WERI-Rb-1 (cell line): ENCODE measurements around the gene MAD1L1.

ENCODE experiments used
- DNase-seq: peaks from one replicate; pipeline ENCODE4 v3.0.0-alpha.2; 2020
- H3K27ac ChIP-seq: fragments of 250-450 bp; sonication (Bioruptor Pico); 2 replicates; pipeline ENCODE4 v1.5.1; 2020; ENCODE audit warnings: mild to moderate bottlenecking, moderate library complexity
- H3K27me3 ChIP-seq: fragments of 250-450 bp; sonication (Bioruptor Pico); 2 replicates; pipeline ENCODE4 v1.5.1; 2021; ENCODE audit warnings: mild to moderate bottlenecking, low read depth, moderate library complexity; ENCODE audit not compliant: insufficient read depth, severe bottlenecking
- H3K36me3 ChIP-seq: fragments of 250-450 bp; sonication (Bioruptor Pico); 2 replicates; pipeline ENCODE4 v1.5.1; 2020; ENCODE audit warnings: mild to moderate bottlenecking, moderate library complexity
- H3K4me3 ChIP-seq: 2 replicates; pipeline ENCODE4 v1.5.1; 2011; ENCODE audit warnings: low read depth, mild to moderate bottlenecking, control low read depth, low read length
- H3K9me3 ChIP-seq: fragments of 250-450 bp; sonication (Bioruptor Pico); 2 replicates; pipeline ENCODE4 v1.5.1; 2021; ENCODE audit warnings: mild to moderate bottlenecking, moderate library complexity; ENCODE audit not compliant: severe bottlenecking
- TF ChIP-seq, protein P1 (sequence below): IDR thresholded peaks from 2 replicates; pipeline ENCODE4 v1.5.1; 2011; ENCODE audit warnings: low read depth, mild to moderate bottlenecking, control low read depth, inconsistent platforms, low read length

Gene MAD1L1

DNA sequence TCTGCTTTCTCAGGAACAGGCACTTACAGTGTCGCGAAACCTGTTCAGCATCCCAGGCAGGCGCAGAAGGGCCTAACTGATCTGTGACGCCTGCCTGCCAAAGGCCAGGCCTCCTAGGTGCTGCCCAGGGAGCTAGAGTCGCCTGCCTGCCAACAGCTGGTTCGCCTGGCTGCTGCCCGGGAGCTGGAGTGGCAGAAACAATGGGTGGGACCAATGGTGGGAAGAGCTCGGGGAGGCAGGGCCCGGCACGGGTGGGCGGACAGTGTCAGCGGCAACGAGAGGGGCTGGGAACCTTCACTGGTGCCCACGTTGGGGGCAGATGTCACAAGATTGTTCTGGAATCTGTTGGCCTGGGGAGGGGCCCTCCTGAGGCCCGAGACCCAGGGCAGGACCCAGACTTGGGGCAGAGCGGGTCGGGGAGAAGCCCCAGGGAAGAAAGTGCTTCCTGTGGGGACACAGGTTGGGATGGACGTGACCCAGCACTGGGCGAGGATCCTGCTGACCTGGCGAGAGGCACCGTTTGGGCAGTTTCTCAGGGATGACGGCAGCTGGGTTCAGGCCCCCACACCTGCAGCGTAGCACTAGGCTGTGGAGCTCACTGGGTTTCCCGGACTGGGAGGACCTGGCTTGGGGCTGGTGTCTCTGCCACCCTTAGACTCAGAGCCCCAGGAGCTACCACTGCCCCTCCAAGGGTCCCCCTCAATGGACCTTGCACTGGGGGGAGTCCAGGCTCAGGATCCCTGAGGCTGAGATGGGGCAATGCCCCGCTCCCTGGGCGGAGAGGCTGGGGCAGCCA lies 380.8 kb downstream of the MAD1L1 start:
- TF ChIP-seq, protein P1, sequence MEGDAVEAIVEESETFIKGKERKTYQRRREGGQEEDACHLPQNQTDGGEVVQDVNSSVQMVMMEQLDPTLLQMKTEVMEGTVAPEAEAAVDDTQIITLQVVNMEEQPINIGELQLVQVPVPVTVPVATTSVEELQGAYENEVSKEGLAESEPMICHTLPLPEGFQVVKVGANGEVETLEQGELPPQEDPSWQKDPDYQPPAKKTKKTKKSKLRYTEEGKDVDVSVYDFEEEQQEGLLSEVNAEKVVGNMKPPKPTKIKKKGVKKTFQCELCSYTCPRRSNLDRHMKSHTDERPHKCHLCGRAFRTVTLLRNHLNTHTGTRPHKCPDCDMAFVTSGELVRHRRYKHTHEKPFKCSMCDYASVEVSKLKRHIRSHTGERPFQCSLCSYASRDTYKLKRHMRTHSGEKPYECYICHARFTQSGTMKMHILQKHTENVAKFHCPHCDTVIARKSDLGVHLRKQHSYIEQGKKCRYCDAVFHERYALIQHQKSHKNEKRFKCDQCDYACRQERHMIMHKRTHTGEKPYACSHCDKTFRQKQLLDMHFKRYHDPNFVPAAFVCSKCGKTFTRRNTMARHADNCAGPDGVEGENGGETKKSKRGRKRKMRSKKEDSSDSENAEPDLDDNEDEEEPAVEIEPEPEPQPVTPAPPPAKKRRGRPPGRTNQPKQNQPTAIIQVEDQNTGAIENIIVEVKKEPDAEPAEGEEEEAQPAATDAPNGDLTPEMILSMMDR = no peak
- no peak overlapping the region for H3K27ac ChIP-seq

DNA sequence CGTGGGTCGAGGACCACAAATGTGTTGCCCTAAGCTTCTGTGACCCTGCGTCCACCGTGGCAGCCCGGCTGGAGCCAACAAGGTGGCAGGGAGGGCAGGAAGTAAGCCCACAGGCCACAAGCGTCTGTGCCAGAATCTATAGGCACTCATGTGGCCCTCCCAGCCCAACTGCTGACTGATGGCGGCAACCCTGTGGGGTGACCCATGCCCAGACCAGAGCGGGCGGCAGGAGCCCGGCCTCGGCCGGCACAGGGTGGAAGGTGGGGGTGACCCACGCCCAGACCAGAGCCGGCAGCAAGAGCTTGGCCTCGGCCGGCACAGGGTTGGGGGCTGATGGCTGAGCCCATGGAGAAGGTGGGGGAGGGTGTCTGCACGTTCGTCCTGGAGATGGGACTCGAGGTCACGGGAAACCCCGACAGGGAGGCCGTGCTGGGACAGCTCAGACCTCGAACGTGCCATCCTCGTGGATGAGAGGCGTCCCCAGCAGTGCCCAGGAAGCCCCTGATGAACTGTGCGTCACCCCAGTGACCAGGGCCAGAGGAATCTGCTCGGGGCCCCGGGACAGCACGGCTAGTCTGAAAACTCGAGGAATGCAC lies 381.7 kb downstream of the MAD1L1 start:
- no peak overlapping the region for H3K4me3 ChIP-seq
- H3K36me3 ChIP-seq = no peaks in the 10 kb centered on the region; the same call in 1 of the 2 replicates
- DNase-seq = peak; percentile 5
- no peaks in the 10 kb centered on the region for H3K27me3 ChIP-seq
- TF ChIP-seq, protein P1 = no peak
- no peak overlapping the region for H3K27ac ChIP-seq
- no peaks in the 10 kb centered on the region for H3K9me3 ChIP-seq

More for the DNA sequence above, 380.8 kb downstream of the MAD1L1 start:
- Histone ChIP-seq H3K36me3 (no peaks in the 10 kb centered on the region; the same call in 1 of the 2 replicates), H3K4me3 (no peak overlapping the region), H3K9me3 (no peaks in the 10 kb centered on the region), H3K27me3 (no peaks in the 10 kb centered on the region)
- peak; percentile 4 for DNase-seq

DNA sequence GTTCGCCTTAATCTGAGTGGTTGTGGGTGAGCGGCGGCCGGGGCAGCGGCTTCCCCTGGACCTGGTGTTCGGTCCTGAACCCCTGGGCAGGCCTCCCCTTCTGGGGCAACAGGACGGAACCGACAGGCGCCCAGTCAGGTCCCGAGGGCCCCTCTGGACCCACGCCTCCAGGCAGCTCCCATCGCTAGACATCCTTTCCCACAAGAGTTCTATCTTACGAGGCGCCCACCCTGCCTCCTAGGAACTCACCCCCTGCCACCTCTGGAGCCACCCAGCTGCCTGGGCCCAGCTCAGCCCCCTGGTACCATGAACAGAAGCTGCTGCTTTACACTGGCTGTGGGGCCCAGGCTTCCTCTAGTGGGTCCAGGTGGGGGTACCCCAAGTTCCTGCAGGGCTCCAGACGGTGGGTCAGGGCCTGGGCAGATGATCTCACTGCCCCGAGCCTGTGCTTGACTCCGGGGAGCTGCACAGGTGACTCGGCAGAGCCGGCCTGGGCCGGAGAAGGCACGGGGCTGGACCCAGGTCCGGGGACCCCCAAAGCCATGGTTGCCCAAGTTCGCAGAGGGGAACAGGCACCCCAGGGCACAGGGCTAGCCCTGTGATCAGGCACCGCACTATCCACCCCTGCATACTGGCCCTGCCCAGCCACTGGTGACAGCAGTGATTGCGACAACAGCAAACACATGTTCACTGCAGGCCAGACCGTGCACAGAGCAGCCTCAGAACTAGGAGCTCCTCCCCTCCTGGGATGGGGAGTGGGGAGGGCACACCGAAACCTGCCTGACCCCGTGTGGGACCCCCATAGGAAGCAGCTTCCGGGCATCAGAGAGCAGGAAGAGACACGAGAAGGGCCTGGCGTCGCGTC lies 382.4 kb downstream of the MAD1L1 start:
- DNase-seq = peak; percentile 9
- Histone ChIP-seq H3K27ac (no peak overlapping the region), H3K27me3 (no peaks in the 10 kb centered on the region), H3K9me3 (no peaks in the 10 kb centered on the region), H3K36me3 (no peaks in the 10 kb centered on the region; the same call in 1 of the 2 replicates), H3K4me3 (no peak overlapping the region)
- TF ChIP-seq, protein P1 = no peak

DNA sequence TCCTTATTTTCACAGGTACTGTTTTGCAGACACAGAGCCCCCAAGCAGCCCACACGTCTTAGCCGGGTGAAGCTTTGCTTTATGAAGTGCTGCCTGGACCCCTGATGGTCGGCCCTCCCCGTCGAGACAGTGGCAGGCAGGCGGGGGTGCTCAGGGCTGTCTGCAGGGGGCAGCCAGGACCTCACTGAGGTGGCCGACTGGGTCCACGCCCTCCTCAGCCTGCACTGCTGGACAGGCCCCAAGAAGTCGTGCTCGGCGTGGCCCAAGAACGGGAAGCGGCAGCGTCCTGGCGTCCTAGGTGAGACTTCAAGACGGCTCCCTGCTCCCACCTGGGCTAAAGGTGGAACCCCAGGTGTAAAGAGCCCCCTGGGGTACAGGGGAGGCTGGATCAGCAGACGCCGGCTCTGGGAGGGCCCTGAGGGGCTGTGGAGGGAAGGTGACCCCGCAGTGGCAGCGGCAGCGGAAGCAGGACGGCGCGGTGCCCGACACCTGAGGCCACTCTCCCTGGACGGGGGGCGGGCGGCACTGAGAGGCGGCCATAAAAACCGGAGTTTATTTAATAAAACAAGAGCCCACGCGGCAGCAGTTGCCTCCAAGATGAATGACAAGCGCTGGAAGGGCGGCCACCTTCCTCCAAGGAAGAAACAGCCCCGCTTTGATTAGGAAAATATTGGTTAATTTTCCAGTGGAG lies 383.2 kb downstream of the MAD1L1 start:
- no peak overlapping the region for H3K4me3 ChIP-seq
- H3K27ac ChIP-seq = no peak overlapping the region
- no peaks in the 10 kb centered on the region for H3K27me3 ChIP-seq
- H3K9me3 ChIP-seq = no peaks in the 10 kb centered on the region
- no peaks in the 10 kb centered on the region; the same call in 1 of the 2 replicates for H3K36me3 ChIP-seq
- peak; percentile 17 for DNase-seq
- TF ChIP-seq, protein P1 = peak; percentile 14; the same call in 1 of the 2 replicates

DNA sequence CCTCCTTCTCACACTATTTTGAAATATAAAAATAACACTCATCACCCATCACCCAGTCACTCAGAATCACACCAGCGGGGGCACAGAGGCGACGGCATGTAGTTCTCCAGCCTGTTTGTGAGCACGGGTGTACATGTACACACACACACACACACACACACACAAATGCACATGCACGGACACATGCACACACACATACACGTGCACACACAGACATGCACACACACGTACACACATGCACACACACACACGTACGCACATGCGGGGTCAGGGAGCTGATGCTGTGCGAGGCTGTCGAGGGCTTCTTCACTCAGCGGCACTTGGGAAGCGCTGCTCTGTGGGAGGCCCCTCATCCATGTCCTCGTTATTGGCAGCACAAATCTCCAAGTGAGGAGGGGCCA lies 383.8 kb downstream of the MAD1L1 start:
- H3K27me3 ChIP-seq = no peaks in the 10 kb centered on the region
- no peaks in the 10 kb centered on the region; the same call in 1 of the 2 replicates for H3K36me3 ChIP-seq
- TF ChIP-seq, protein P1 = no peak
- H3K9me3 ChIP-seq = no peaks in the 10 kb centered on the region
- no peak overlapping the region for H3K4me3 ChIP-seq
- DNase-seq = peak; percentile 1
- no peak overlapping the region for H3K27ac ChIP-seq
